Endodermal cell (in vitro differentiated cells): ENCODE measurements around the gene NCBP2L. TPM values are rescaled to one million over a fixed set of nuclear protein-coding genes. Genes with fewer than 3 reads are reported as not detected.

ENCODE experiments used
- DNase-seq: peaks from one replicate; pipeline ENCODE4 v3.0.0-alpha.2; 2017
- H3K27ac ChIP-seq: 2 replicates; pipeline ENCODE4 v1.5.1; 2013; ENCODE audit warnings: mild to moderate bottlenecking, low read depth, low read length, moderate library complexity
- H3K27me3 ChIP-seq: 2 replicates; pipeline ENCODE4 v1.6.1; 2013; ENCODE audit warnings: mild to moderate bottlenecking, low read length, moderate library complexity; ENCODE audit not compliant: insufficient read depth, control insufficient read depth, poor library complexity, severe bottlenecking
- H3K36me3 ChIP-seq: 2 replicates; pipeline ENCODE4 v1.7.0; 2013; ENCODE audit warnings: mild to moderate bottlenecking, low read length, moderate library complexity; ENCODE audit not compliant: control insufficient read depth, insufficient read depth
- H3K4me1 ChIP-seq: one replicate; pipeline ENCODE4 v1.7.0; 2013; ENCODE audit warnings: low read length; ENCODE audit not compliant: control insufficient read depth, insufficient read depth
- H3K4me3 ChIP-seq: 2 replicates; pipeline ENCODE4 v1.5.1; 2013; ENCODE audit warnings: mild to moderate bottlenecking, low read length, moderate library complexity
- H3K9ac ChIP-seq: 2 replicates; pipeline ENCODE4 v1.6.1; 2013; ENCODE audit warnings: mild to moderate bottlenecking, low read length, moderate library complexity; ENCODE audit not compliant: poor library complexity, severe bottlenecking; ENCODE audit errors: extremely low read depth
- H3K9me3 ChIP-seq: 2 replicates; pipeline ENCODE4 v1.6.1; 2013; ENCODE audit warnings: mild to moderate bottlenecking, low read length, moderate library complexity; ENCODE audit not compliant: control insufficient read depth
- H3K27ac Mint-ChIP-seq: 2 replicates; pipeline ENCODE4 v1.8.0; 2020; ENCODE audit warnings: mixed read lengths
- H3K27me3 Mint-ChIP-seq: 2 replicates; pipeline ENCODE4 v1.8.0; 2021; ENCODE audit warnings: mild to moderate bottlenecking, mixed read lengths; ENCODE audit not compliant: insufficient read depth
- H3K36me3 Mint-ChIP-seq: 2 replicates; pipeline ENCODE4 v1.8.0; 2020; ENCODE audit warnings: low read depth, mixed read lengths
- H3K4me1 Mint-ChIP-seq: 2 replicates; pipeline ENCODE4 v1.8.0; 2020; ENCODE audit warnings: mixed read lengths
- H3K4me3 Mint-ChIP-seq: 2 replicates; pipeline ENCODE4 v1.8.0; 2020; ENCODE audit warnings: mild to moderate bottlenecking, moderate library complexity, mixed read lengths
- H3K9me3 Mint-ChIP-seq: 2 replicates; pipeline ENCODE4 v1.8.0; 2020; ENCODE audit warnings: mild to moderate bottlenecking, mixed read lengths
- CTCF ChIP-seq: fragments of 200-600 bp; sonication (generic); conservative IDR thresholded peaks from 2 replicates; pipeline ENCODE4 v1.5.0; 2021; ENCODE audit warnings: antibody characterized with exemption, mild to moderate bottlenecking
- WGBS, 2 experiments: methylation state at CpG; one replicate each; pipeline versions ENCODE4 v1.1.5 to v1.1.7; 2013; ENCODE audit warnings: missing lambda C conversion rate in 2 of 2, mixed read lengths in 1 of 2; ENCODE audit not compliant: insufficient coverage in 1 of 2, insufficient read length in 1 of 2; 5-methylcytosine and 5-hydroxymethylcytosine counted together
- total RNA-seq, 2 donors: library from RNA; stranded (reverse); fragmentation: NEBNext Ultra II Directional in 1 of 2; extraction: Animal tissue kit (Norgen Biotek cat#: 25700) in 1 of 2; gene quantifications; 2 replicates in 1 of 2; 3 replicates in 1 of 2; pipeline ENCODE4 v1.2.1, GENCODE V29; 2021

The NCBP2L gene
- total RNA-seq, 2 donors from 2014 or later = not detected

GRCh38 chrX:107769581-107770317 is 7.8 kb upstream of the NCBP2L start:
- Histone ChIP-seq H3K4me3 (no peak overlapping the region), H3K9me3 (no peaks in the 10 kb centered on the region), H3K36me3 (no peaks in the 10 kb centered on the region), H3K27me3 (peaks cover 64% of the 10 kb centered on the region), H3K4me1 (no peaks in the 10 kb centered on the region), H3K27ac (no peak overlapping the region), H3K9ac (no peak overlapping the region)
- H3K27ac Mint-ChIP-seq = no peak overlapping the region
- H3K27me3 Mint-ChIP-seq = peaks cover 79% of the 10 kb centered on the region
- H3K4me1 Mint-ChIP-seq = peaks cover 9% of the 10 kb centered on the region
- no peaks in the 10 kb centered on the region for H3K36me3 Mint-ChIP-seq
- no peak overlapping the region for H3K4me3 Mint-ChIP-seq
- no peak for DNase-seq
- H3K9me3 Mint-ChIP-seq = peaks cover 2% of the 10 kb centered on the region
- 95 to 100% methylated on average over 1 to 5 of the region's 7 CpGs for WGBS, 2 experiments
- TF ChIP-seq CTCF = no peak

- peaks cover 86% of the 10 kb centered on the region for H3K27me3 Mint-ChIP-seq
- Histone ChIP-seq H3K9me3 (no peaks in the 10 kb centered on the region), H3K4me3 (no peak overlapping the region), H3K27ac (no peak overlapping the region), H3K4me1 (no peaks in the 10 kb centered on the region), H3K36me3 (no peaks in the 10 kb centered on the region), H3K9ac (no peak overlapping the region), H3K27me3 (peaks cover 78% of the 10 kb centered on the region)
- no peak for TF ChIP-seq CTCF
- H3K4me1 Mint-ChIP-seq = peaks cover 13% of the 10 kb centered on the region
- H3K4me3 Mint-ChIP-seq = no peak overlapping the region
- H3K27ac Mint-ChIP-seq = no peak overlapping the region
- DNase-seq = peak; percentile 85
- H3K9me3 Mint-ChIP-seq = peaks cover 2% of the 10 kb centered on the region
- 7% methylated on average over 6 of the region's 8 CpGs; no CpG with 5 or more reads in 1 of the 2 experiments for WGBS, 2 experiments
- H3K36me3 Mint-ChIP-seq = no peaks in the 10 kb centered on the region
These were observed 4.3 kb upstream of the NCBP2L start for GRCh38 chrX:107773206-107773605.

- Histone ChIP-seq H3K4me1 (no peaks in the 10 kb centered on the region), H3K9me3 (no peaks in the 10 kb centered on the region), H3K36me3 (no peaks in the 10 kb centered on the region), H3K27ac (no peak overlapping the region), H3K4me3 (no peak overlapping the region), H3K27me3 (peaks cover 70% of the 10 kb centered on the region), H3K9ac (no peak overlapping the region)
- Mint-ChIP-seq H3K4me1 (peaks cover 13% of the 10 kb centered on the region), H3K9me3 (peaks cover 2% of the 10 kb centered on the region), H3K36me3 (no peaks in the 10 kb centered on the region), H3K4me3 (no peak overlapping the region), H3K27me3 (peaks cover 85% of the 10 kb centered on the region), H3K27ac (no peak overlapping the region)
- WGBS, 2 experiments = 62 to 64% methylated on average over 2 to 9 of the region's 9 CpGs
- TF ChIP-seq CTCF = no peak
- no peak for DNase-seq
These were observed 3.6 kb upstream of the NCBP2L start for GRCh38 chrX:107773906-107774435.
